SK-N-DZ (cell line): ENCODE measurements around the gene MAPKBP1.
A peak's percentile ranks its signal among the peaks of the same experiment; 100 is the strongest.

Experiments
- DNase-seq: peaks from one replicate; pipeline ENCODE4 v3.0.0-alpha.2; 2015; ENCODE audit warnings: low spot score

MAPKBP1 gene

GRCh38 chr15:41806291-41807181 lies 32.3 kb downstream of the MAPKBP1 start:
- no peak for DNase-seq

DNA sequence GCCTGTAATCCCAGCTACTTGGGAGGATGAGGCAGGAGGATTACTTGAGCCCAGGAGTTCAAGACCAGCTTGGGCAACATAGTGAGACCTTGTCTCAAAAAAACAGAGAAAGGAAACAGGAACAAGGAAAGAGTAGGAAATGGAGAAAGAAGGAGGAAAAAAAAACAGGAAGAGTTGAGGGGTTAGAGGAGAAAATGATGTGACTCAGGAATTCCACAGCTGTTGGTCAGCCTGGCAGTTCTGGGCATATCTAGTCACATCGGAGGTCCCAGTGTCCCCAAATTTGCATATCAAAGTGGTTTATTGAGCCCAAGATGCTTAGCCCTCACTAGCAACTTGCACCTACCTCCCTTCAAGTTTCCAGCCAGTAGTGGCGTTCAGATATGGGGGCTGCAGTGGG lies 34.8 kb downstream of the MAPKBP1 start:
- no peak for DNase-seq

DNA sequence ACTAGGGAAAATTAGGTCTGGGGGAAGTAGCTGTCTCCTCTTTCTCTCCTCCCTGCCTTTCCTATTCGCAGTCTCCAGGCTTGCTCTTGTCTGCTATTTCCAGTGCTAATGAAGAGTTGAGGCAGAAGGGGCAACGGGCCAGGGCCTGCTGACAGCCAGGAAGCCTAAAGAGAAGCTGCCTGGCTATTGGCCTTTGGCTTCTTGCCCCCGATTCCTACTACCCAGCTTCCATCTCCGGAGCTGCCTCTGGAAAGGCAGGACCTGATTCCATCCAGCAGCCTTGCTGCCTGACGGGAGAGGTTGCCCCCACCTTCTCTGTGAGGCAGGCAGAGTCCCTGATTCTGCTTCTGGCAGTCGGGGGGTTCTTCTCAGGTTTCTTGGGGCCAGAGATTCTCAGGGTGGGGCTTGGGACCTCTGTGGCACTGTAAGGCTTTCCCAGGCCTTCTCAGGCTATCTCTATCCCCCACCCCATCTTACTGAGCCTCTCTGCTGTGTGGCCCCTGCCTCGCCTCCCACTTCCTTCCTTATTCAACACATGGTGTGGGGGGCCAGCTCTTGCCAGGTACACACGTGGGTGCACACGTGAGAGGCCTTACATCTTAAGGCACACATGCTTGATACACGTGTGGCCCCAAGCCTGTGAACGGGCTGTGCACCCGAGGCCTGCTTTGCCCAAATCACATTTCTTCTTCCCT lies 35.4 kb downstream of the MAPKBP1 start:
- DNase-seq: no peak

GRCh38 chr15:41810651-41811431 lies 36.6 kb downstream of the MAPKBP1 start:
- no peak for DNase-seq

- peak; percentile 77 for DNase-seq
Observed at GRCh38 chr15:41811432-41812195, 37.3 kb downstream of the MAPKBP1 start.

GRCh38 chr15:41812820-41813375 lies 38.6 kb downstream of the MAPKBP1 start:
- no peak for DNase-seq

DNA sequence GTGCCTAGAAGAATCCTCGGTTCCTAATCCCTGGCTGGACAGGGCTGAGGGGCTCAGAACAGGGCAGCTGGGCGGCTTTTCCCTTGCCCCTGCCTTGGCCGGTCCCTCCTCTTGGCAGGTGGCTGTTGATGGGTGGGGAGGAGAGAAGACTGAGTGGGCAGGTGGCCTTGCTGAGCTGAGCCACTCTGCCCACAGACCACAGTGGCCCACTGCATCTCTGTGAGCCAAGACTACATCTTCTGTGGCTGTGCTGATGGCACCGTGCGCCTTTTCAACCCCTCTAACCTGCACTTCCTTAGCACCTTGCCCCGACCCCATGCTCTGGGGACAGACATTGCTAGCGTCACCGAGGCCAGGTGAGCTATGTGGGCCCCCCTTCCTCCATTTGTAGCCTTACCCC lies 39.1 kb downstream of the MAPKBP1 start:
- no peak for DNase-seq

DNA sequence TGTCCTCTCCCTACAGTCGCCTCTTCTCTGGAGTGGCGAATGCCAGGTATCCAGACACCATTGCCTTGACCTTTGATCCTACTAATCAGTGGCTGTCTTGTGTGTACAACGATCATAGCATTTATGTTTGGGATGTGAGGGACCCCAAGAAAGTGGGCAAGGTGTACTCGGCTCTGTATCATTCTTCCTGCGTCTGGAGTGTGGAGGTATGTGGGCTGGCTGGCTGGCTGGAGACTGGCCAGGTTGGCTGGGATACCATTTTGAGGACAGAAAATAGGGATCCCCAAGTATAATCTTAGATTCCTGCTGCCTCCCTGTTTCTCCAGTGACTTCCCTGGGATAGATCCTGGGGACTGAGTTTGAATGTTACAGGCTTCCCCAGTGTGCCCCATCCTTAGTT lies 40.2 kb downstream of the MAPKBP1 start:
- DNase-seq: no peak

GRCh38 chr15:41816788-41817187 lies 42.5 kb downstream of the MAPKBP1 start:
- DNase-seq: no peak

- no peak for DNase-seq
Observed at GRCh38 chr15:41817327-41817726, 43.0 kb downstream of the MAPKBP1 start.

- no peak for DNase-seq
Observed at GRCh38 chr15:41817781-41818180, 43.5 kb downstream of the MAPKBP1 start.

DNA sequence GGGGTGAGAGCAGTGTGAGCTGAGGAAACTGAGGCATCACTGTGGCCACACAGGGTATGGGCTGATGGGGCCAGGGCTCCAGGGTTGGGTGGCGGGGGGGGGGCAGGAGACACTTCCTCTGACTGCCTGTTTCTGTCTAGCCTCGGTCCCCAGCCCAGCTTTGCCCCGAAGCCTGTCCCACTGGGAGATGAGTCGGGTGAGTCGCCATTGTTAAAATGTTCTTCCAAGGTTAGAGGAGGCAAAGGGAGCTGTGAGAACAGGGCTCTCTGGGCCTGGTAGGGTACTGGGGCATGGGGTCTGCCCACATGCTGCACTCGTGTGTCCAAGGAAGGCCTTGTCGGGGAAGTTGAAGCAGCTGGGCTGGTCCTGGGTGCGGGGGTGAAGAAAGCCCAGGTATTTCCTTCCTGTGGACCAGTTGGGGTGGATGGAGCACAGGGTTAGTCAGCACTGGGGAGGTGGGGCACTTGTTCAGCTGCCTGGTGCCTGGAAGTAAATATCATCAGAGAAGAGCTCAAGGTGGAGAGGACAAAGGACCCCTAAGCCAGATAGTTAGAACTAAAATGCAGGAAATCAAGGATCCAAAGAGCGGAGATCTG lies 45.3 kb downstream of the MAPKBP1 start:
- no peak for DNase-seq

DNA sequence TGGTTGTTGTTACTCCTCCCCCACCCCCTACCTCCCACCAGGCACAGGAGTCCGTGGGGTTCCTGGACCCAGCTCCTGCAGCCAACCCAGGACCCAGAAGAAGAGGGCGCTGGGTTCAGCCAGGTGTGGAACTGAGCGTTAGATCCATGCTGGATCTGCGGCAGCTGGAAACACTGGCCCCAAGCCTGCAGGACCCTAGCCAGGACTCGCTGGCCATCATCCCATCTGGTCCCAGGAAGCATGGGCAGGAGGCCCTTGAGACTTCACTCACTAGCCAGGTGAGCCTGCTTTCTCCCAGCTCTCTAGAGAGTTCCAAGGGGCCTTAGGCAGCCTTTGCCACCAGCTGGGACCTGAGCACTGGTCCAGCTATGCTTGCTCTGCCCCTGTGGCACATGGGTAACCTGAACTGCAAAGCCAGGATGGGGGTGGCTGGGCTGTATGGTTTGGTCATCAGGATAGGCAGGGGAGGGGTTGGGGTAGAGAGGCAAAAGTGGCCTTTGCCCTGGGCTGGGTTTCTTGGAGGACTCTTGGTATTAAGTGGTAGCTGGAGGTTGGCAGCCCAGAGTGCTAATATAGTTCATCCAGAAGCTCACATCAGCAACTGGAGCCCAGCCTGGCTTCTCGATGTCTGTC lies 46.6 kb downstream of the MAPKBP1 start:
- DNase-seq: no peak

- DNase-seq: no peak
Observed at GRCh38 chr15:41821831-41822230, 47.5 kb downstream of the MAPKBP1 start.

DNA sequence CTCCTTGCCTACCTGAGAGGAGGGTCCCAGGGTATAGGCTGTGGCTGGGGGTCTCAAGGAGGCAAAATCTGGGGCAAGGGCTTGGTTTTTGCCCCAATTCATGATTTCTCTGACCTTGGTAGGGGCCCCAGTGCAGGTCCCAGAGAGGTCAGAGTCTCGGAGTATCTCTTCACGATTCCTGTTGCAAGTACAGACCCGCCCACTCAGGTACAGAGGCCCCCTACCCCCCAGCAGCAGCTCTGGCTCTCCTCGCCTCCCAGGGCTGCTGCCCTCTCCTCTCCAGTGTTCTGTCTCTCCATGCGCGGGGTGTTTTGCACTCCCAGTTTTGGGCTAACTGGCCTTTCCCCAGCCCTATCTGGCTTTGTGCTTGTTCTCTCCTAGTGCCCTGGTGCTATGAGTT lies 48.2 kb downstream of the MAPKBP1 start:
- DNase-seq: no peak

- DNase-seq: no peak
Observed at GRCh38 chr15:41822957-41823356, 48.7 kb downstream of the MAPKBP1 start.

DNA sequence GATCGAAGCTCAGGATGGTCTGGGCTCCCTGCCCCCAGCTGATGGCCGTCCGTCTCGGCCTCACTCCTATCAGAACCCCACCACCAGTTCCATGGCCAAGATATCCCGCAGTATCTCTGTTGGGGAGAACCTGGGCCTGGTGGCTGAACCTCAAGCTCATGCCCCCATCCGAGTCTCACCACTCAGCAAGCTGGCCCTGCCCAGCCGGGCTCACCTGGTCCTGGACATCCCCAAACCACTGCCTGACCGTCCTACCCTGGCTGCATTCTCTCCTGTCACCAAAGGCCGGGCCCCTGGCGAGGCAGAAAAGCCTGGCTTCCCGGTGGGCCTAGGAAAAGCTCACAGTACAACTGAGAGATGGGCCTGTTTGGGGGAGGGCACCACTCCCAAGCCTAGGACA lies 49.2 kb downstream of the MAPKBP1 start:
- no peak for DNase-seq

DNA sequence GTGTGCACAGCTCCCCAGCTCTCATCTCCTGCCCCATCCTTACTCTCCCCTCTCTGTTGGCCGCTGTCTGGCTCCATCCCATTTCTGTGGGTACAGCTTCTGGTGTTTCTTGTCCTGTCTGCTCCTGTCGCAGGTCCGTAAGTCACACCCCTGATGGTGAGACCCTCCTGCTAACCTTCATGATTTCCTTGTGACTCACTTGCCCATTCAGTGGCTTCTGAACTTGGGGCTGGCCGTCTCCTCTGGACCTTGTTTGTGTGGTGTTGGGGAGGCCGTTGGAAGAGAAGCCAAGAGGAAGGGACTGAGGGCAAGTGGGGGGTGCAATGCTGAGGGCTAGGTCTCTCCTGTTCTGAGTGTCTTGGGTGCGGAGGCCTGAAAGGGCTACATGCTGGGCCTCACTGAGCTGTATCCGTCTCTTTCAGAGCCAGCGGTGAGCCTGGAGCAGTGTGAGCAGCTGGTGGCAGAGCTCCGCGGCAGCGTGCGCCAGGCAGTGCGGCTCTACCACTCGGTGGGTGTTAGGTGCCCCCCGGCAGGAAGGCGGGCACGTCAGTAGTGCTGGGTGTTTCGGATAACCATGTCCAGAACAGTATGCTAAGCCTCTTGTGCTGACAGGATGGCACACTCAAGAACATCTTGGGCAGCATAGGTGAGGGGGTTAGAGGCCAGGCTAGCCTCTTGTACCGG lies 49.9 kb downstream of the MAPKBP1 start:
- no peak for DNase-seq

DNA sequence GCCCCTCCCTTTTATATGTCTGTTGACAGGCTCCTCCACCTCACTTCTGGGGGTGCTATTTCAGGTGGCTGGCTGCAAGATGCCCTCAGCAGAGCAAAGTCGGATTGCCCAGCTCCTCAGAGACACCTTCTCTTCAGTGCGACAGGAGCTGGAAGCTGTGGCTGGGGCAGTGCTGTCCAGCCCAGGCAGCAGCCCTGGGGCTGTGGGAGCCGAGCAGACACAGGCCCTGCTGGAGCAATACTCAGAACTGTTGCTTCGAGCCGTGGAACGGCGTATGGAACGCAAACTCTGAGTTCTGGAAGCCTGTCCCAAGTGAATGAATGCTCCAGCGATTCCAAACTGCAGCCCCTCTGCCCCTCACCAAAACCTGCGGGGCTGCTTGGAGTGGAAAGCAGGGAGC lies 50.9 kb downstream of the MAPKBP1 start:
- DNase-seq: no peak
